ENCODE data around the gene ANO9.

The ANO9 gene

DNA sequence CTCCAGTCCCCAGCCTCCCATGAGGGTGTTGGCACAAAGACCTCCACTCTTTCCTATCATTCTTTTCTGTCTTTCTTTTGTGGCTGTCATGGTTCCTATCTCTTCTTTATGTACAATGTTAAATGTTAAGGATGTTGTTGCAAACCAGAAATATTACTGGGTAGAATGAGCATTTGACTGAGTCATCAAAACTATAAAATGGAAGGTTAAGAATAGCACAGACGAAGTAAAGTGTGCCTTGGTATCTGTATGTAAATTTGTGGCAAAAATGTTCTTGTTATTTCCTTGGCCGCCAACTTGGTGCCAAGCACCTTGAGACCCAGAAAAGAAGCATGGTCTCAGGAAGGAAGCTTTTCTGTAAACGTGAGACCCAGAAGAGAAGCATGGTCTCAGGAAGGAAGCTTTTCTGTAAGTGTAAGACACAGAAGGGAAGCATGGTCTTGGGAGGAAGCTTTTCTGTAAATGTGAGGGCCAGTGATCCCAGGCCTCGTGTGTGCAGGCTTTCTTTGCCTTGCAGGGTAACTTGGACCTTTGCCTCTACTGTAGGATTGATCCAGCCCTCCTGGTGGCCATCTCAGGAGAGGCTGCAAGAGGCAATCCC is 54.5 kb downstream of the ANO9 start:
- no peak for DNase-seq (ENCODE audit: low read depth in 2 of 2, low spot score in 1 of 2)

DNA sequence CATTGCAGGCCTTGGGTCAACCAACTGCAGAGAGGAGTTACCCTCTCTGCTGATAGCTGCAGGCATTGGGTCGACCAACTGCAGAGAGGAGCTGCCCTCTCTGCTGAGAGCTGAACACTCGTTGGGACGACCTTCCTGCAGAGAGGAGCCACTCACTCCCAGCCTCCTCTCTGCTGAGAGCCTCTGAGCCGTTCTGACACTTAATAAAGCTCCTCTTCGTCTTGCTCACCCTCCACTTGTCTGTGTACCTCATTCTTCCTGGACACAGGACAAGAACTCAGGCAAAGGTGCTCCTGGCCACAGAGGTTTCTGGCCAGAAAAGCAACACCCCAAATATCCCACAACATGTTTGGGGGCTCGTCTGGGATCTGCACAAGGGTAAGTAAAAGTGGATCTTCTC is 55.3 kb downstream of the ANO9 start:
- no peak for DNase-seq (ENCODE audit: low read depth in 2 of 2, low spot score in 1 of 2)

DNA sequence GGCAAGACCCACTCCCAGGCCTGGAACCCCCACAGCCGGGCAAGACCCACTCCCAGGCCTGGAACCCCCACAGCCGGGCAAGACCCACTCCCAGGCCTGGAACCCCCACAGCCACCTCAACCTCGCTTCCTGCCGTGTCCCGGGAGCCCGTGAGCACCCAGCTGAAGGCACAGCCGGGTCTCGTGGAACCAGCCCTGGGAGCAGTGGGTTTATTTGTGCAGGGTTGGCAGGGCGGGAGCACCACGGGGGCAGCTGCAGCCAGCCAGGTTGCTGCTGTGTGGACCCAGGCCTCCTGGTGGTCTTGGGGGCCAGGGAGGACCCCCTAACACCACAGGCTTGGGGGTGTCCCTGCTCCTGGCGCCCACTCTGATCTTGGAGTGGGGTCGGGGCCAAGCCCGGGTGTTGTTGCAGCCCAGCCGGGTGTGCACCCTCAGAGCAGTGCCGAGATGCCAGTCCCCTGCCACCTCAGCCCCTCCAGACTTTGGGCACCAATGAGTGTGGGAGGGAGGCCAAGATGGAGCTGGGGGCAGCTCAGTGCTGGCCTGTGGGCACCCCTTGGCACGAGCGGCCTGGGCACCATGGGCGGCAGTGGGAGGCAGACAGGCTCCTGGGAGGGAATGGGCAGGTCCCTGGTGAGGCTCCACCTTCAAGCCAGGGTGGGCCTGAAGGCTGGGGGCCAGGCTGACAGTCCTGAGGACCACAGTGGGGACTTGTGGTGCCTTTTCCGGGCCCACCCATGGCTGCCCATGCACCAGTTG is 56.0 kb downstream of the ANO9 start:
- DNase-seq (ENCODE audit: low read depth in 2 of 2, low spot score in 1 of 2), result no peak

DNA sequence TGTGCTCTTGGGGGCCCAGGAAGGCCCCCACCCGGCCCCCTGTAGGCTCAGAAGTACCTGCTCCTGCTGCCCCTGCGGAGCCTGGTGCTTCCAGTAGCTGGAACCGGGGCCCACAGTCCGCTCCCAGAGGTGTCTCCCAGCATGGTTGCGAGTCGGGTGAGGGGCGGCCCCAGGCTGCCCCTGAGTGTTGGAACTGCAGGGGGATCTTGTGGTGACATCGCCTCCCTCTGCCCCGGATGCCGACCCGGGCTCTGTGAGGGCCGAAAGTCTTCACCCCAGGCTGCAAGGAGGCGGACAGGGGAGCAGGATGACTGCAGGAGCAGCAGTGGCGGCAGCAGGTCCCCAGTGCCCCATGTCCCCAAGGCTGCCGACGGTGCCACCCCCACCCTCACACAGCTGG is 57.3 kb downstream of the ANO9 start:
- no peak for DNase-seq (ENCODE audit: low read depth in 2 of 2, low spot score in 1 of 2)

DNA sequence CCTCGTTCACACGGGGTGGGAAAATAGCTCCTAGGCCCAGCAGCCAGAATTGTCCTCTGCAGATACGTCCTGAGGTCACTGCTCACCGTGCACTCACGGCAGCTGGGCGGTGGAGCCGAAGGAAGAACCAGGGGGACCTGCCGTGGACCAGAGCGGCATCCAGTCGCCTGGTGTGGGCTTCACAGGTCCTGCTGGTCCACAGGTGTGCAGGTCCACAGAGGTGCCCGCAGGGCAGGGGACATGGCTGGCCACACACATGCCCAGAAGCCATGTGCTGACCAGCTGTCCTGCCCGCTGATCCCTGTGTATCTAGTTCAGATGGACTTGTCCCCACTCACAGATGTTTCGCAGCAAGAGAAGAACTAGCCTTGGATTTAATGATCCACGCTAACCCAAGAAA is 58.4 kb downstream of the ANO9 start:
- DNase-seq (ENCODE audit: low read depth in 2 of 2, low spot score in 1 of 2), result no peak

DNA sequence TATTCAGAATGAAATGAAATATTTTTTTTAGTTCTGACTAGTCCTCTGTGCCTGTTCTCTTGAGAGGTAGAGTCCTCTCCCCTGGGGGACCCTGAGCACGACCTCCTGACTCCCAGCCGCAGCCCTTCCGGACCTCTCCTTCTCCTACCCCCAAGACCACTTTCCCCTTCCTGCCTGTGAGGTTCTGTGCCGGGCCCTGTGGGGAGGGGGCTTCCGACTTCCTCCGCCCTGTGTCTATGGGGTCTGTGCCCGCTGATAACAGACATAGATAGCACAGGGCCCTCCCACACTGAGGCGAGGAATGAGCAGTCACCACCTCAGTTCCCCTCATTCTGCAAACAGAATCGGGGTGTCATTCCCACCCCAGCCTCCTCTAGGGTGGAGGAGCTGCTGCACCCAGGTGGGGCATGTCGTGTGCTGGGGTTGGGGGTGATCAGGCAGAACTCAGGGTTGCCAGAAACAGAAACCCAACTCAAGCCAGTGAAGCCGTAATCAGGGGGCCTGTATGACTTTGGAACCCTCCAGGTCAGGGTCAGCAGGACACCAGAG is 59.7 kb downstream of the ANO9 start:
- no peak for DNase-seq (ENCODE audit: low read depth in 2 of 2, low spot score in 1 of 2)

DNA sequence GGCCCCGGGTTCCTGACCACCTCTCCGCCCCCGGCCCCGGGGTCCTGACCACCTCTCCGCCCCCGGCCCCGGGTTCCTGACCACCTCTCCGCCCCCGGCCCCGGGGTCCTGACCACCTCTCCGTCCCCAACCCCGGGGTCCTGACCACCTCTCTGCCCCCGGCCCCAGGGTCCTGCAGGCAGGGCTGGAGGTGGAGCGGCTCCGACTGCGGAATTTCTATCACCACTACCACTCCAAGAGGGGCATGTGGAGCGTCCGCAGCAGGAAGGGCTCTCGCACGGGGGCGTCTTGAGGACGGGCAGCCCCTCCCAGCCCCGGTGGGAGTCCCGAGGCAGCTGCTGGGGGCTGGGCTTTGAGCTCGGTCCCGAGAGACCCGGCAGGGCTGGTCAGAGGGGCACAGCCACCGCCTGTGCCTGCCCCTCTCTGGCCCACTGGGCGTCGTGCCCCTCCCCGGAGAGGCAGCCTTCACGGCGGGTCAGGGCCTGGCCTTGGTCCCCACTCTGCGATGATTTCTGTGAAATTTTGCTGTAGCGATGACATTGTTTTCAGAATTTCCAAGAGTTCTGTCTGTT is 60.2 kb downstream of the ANO9 start:
- DNase-seq (ENCODE audit: low read depth in 2 of 2, low spot score in 1 of 2), result no peak

DNA sequence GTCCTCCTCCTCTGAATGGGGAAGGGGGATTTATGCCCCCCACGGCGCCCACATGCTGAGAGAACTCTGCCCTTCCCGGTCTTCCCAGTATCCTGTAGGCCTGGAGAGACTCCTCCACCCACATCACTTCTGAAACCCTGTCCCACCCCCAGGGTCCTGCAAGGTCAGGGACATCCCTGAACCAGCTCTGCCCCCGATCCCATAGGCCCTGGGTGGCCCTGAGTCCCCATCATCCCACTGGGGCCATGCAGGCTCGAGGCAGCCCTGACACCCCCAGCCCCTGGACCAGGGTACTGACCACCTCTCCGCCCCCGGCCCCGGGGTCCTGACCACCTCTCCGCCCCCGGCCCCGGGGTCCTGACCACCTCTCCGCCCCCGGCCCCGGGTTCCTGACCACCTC is 60.8 kb downstream of the ANO9 start:
- DNase-seq (ENCODE audit: low read depth in 2 of 2, low spot score in 1 of 2), result no peak

DNA sequence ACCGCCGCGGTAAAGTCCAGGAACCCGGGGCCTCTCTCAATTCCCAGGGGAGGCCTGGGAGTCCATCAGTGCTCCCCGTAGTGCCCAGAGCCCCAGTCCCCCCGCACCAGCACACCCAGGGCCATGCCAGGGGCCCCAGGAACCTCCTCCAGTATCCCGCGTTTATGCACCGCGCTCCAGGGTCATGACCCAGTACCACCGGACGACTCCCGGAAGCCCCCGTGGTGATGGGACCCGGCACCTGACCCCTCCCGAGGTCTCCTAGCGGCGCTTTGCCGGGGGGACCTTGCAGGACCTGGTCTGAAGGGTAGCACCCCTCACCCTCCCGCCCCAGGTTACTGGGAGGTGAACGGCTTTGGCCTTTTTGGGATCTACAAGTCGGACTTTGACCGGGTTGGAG is 61.3 kb downstream of the ANO9 start:
- DNase-seq (ENCODE audit: low read depth in 2 of 2, low spot score in 1 of 2), result no peak

DNA sequence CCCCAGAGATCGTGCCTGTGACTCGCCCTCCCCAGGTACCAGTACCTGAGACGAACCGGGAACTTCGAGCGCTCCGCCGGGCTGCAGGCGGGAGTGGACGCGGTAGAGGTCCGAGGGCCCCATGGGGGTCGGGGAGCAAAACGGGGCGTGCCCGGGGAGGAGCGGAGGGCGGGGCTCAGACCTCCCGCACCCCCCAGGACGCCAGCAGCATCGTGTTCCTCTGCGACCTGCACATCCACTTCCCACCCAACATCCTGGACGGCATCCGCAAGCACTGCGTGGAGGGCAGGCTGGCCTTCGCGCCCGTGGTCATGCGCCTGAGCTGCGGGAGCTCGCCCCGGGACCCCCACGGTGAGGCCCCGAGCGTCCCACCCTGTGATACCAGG is 61.7 kb downstream of the ANO9 start:
- no peak for DNase-seq (ENCODE audit: low read depth in 2 of 2, low spot score in 1 of 2)

DNA sequence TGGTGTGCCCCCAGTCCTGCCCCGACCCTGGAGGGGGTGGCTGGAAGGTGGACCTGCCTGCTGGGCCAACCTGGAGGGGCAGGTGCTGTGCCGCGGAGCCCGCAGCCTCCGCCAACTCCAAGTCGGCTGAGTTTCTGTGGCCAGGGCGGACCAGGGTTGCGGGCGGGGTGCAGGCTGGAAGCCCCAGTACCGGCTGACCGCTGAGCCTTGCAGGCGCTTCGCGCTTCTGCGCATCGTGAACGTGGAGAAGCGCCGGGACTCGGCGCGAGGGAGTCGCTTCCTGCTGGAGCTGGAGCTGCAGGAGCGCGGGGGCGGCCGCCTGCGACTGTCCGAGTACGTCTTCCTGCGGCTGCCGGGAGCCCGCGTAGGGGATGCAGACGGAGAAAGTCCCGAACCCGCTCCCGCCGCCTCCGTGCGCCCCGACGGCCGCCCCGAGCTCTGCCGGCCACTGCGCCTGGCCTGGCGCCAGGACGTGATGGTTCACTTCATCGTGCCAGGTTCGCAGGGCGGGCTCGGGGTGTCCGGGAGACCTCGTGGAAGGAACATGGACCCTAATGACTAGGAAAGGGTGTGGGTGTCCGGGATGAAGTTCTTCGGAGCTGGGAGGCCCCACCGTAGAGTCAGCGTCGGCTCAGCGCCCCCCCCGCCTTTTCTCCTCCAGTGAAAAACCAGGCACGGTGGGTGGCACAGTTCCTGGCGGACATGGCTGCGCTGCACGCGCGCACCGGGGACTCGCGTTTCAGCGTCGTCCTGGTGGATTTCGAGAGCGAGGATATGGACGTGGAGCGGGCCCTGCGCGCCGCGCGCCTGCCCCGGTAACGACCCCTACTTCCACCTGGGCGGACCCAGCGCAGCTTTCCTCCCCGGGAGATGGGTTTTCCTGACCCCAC is 62.4 kb downstream of the ANO9 start:
- DNase-seq (ENCODE audit: low read depth in 2 of 2, low spot score in 1 of 2), result no peak

DNA sequence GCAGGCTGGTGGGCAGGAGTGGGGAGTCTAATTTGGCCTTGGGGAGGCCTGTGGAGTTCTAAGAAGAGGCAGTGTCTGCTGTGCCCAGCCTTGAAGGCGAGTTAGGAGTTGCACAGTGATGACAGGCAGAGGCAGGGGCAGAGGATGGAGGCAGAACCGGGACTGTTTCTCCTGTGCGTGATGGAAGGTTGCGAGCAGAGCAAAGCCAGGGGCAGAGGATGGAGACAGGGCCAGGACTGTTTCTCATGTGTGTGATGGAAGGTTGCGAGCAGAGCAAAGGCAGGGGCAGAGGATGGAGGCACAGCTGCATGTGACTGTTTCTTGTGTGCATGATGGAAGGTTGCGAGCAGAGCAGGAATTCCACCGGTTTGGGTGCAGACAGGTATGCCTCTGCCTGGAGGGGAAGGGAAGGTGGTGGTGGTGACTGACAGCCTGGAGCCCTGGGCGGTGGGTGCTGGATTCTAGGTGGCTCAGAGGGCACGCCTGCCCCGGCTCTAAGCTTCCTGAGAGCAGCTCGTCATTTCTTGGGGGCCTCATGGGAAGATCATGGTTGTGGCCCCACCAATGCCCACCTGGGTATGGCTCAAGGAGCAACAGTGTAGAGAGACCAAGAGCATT is 63.8 kb downstream of the ANO9 start:
- no peak for DNase-seq (ENCODE audit: low read depth in 2 of 2, low spot score in 1 of 2)

DNA sequence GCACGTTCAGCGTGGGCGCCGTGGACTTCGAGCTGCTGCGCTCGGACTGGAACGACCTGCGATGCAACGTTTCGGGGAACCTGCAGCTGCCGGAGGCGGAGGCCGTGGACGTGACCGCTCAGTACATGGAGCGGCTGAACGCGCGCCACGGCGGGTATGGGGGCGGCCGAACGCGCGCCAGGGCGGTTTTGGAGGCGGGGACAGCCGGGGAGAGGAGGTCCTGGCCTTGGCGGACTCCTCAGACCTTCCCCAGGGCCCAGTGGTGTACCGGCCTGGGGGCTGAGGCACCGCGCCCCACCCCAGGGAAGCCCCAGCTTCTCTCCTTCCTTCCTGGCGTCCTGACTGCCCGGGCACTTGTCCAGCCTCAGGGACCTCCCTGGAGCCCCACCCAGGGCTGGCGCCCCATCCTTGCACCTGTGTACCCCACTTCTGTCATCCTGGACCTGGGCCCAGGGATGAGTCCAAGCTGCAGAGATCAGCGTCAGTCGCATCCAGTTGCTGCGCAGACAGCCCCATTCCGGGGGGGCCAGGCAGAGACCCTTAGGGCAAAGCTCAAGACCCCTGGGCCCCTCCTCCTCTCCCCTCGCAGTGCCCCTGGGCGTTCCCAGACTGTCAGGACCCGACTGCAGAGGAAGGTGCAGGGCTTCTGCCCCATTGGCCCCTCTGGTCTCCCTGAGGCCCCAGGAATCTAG is 64.5 kb downstream of the ANO9 start:
- DNase-seq (ENCODE audit: low read depth in 2 of 2, low spot score in 1 of 2), result no peak

DNA sequence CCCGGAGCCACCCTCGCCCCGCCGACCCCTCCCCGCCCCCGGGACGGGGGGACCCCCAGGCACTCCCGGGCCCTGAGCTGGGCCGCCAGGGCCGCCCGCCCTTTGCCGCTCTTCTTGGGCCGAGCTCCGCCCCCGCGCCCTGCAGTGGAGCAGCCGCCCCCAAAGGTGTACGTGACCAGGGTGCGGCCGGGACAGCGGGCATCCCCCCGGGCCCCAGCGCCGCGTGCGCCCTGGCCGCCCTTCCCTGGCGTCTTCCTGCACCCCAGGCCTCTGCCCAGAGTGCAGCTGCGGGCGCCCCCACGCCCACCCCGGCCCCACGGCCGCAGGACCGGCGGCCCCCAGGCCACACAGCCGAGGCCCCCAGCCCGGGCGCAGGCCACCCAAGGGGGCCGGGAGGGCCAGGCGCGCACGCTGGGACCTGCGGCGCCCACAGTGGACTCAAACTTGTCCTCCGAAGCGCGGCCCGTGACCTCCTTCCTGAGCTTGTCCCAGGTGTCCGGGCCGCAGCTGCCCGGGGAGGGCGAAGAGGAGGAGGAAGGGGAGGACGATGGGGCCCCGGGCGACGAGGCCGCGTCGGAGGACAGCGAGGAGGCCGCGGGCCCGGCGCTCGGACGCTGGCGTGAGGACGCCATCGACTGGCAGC is 65.2 kb downstream of the ANO9 start:
- no peak for DNase-seq (ENCODE audit: low read depth in 2 of 2, low spot score in 1 of 2)

DNA sequence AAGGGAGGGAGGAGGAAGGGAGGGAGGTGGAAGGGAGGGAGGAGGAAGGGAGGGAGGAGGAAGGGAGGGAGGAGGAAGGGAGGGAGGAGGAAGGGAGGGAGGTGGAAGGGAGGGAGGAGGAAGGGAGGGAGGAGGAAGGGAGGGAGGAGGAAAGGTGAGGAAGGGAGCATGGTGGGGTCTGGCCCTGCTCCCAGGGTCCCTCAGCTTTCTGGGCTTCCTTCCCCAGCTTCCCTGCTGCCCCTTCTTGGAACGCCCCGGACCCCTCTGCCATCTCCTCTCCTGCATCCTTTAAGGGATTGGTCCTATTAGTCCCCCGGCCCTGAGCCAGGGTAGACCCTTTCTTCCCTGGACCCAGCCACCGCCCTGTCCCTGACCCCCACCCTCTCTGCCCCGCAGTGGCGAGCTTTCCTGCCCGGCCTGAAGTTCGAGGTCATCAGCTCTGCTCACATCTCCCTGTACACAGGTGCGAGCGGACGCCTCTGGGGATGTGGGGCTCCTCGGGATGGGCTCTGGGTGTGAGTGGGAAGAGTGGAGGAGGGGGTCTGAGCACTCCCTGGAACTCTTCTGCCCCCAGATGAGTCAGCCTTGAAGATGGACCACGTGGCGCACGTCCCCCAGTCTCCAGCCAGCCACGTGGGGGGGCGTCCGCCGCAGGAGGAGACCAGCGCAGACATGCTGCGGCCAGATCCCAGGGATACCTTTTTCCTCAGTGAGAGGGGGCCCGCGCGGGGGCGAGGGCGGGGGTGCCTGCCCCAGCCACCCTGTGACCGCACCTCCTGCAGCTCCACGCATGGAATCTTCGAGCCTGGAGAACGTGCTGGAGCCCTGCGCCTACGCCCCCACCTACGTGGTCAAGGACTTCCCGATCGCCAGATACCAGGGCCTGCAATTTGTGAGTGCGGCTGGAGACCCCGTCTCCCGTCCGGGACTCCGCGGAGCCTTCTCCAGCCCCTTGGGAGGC is 66.5 kb downstream of the ANO9 start:
- DNase-seq (ENCODE audit: low read depth in 2 of 2, low spot score in 1 of 2), result no peak

DNA sequence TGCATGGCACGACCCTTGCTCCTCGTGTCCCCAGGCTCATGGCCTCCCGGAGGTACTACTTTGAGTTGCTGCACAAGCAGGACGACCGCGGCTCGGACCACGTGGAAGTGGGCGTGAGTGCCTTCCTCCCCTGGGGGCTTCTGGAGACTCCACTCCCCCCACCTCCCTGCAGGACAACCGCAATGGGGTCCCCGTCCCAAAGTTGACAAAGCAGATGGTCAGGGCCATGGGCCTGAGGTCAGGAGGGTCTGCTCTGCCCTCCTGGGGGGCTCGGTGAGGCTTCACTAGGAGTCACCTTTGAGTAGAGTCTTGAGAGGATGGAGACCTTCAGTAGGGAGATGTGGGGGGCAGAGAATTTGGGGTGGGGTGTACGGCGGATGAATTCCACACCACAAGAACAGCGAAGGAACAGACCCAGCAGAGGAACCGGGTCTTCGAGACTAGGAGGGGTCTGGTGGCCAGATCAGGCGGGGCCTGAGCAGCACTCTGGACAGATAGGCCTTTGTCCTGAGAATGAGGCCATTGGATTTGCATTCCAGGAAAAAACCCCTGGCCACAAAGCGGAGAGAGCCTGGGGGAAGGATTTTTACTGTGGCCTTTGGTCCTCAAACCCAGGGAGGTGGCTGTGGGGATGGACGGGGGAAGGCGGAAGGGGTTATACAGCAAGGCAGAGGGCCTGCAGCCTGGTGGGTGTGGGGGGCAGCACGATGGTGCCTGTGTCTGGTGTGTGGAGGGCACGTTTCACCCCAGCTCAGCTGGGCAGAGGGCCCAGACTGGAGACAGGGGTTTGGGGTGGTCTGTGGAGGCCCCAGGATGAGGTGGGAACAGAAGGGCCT is 67.9 kb downstream of the ANO9 start:
- no peak for DNase-seq (ENCODE audit: low read depth in 2 of 2, low spot score in 1 of 2)

DNA sequence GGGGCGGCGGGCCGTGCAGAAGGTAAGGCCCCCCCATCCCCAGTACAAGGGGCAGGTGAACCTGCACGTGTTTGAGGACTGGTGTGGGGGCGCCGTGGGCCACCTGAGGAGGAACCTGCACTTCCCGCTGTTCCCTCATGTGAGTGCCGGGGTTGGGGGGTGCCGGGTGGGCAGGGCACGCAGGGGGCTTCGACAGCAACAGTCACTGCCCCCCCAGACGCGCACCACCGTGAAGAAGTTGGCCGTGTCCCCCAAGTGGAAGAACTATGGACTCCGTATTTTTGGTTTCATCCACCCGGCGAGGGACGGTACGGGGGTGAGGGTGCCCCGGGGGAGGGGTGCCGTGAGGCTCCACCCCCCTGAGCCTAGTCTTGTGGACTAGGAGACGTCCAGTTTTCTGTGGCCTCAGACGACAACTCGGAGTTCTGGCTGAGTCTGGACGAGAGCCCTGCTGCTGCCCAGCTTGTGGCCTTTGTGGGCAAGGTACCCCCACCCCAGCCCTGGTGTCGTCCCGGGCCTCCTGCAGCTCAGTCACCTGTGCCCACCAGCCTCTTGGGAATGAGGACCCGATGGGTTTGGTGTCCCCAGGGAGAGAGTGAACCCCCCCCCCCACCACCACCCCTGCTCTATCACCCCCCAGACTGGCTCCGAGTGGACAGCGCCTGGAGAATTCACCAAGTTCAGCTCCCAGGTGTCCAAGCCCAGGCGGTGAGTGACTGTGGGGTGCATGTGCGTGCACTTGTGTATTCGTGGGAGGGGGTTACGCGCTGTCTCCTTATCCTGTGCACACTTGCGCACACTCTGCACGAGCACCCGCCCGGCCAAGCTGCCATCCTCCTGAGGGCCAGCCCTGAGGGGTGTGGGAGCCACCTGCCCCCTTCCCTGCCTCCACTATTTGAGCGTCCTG is 68.7 kb downstream of the ANO9 start:
- no peak for DNase-seq (ENCODE audit: low read depth in 2 of 2, low spot score in 1 of 2)

Data from stimulated activated CD8-positive, alpha-beta memory T cell treated with anti-CD3 and anti-CD28 coated beads, Interleukin-4, amount 100 ng/mL, for 1 hour (primary cell).